IMR-90 (cell line): ENCODE measurements around the gene FGGY. TPM values are rescaled to one million over a fixed set of nuclear protein-coding genes. Genes with fewer than 3 reads are reported as not detected.

Experiments used
- ATAC-seq: fragments of 200-7000 bp; cut with Tn5 transposase; 2 replicates; pipeline ENCODE4 v1.9.1; 2020; ENCODE audit warnings: low read depth, mild to moderate bottlenecking, moderate library complexity
- BruUV-seq: library from RNA; stranded (reverse); fragments of 400-500 nt; replicated peaks from 2 replicates; lab custom pipeline; 2021; lab: Mats Ljungman, UMichigan
- CTCF ChIA-PET: fragments of 300-600 bp; formaldehyde crosslinking; extraction: SDS; loops from one replicate; lab custom pipeline; 2021; ENCODE audit warnings: antibody characterized with exemption; lab: Yijun Ruan, JAX
- POLR2A ChIA-PET: fragments of 300-600 bp; sonication (Branson Sonifier 250); formaldehyde crosslinking; loops from one replicate; lab custom pipeline; 2022; ENCODE audit warnings: antibody characterized with exemption; ENCODE audit not compliant: unreplicated experiment; lab: Charles Lee
- DNase-seq: peaks from one replicate; pipeline ENCODE4 v3.0.0; 2013
- H2AFZ ChIP-seq: replicated peaks from 2 replicates; pipeline ENCODE3; 2013; ENCODE audit warnings: low read length, mild to moderate bottlenecking; ENCODE audit not compliant: poor library complexity
- H2AK5ac ChIP-seq: 2 replicates; pipeline ENCODE4 v1.6.1; 2013; ENCODE audit warnings: low read depth, low read length, inconsistent platforms
- H2AK9ac ChIP-seq: replicated peaks from 2 replicates; pipeline ENCODE3; 2013; ENCODE audit warnings: mild to moderate bottlenecking, low read depth, low read length, moderate library complexity; ENCODE audit not compliant: poor library complexity
- H2BK120ac ChIP-seq: 2 replicates; pipeline ENCODE4 v1.6.1; 2013; ENCODE audit warnings: low read depth, low read length, inconsistent platforms
- H2BK15ac ChIP-seq: 3 replicates; pipeline ENCODE4 v1.6.1; 2013; ENCODE audit warnings: low read depth, low read length, inconsistent platforms
- H2BK20ac ChIP-seq: 2 replicates; pipeline ENCODE4 v1.6.1; 2013; ENCODE audit warnings: low read depth, mild to moderate bottlenecking, inconsistent platforms, low read length, moderate library complexity
- H2BK5ac ChIP-seq: 2 replicates; pipeline ENCODE4 v1.6.1; 2013; ENCODE audit warnings: mild to moderate bottlenecking, low read depth, low read length, inconsistent platforms; ENCODE audit not compliant: poor library complexity, severe bottlenecking
- H3K14ac ChIP-seq: replicated peaks from 2 replicates; pipeline ENCODE4 v1.6.1; 2013; ENCODE audit warnings: low read depth, low read length, inconsistent platforms
- H3K18ac ChIP-seq: 2 replicates; pipeline ENCODE4 v1.6.1; 2013; ENCODE audit warnings: low read depth, low read length, control low read depth
- H3K23ac ChIP-seq: 2 replicates; pipeline ENCODE4 v1.6.1; 2013; ENCODE audit warnings: low read depth, low read length, inconsistent platforms
- H3K27ac ChIP-seq: 2 replicates; pipeline ENCODE4 v1.5.1; 2013; ENCODE audit warnings: mild to moderate bottlenecking, control low read depth, low read length; ENCODE audit not compliant: insufficient read depth
- H3K27me3 ChIP-seq: 2 replicates; pipeline ENCODE4 v1.6.1; 2013; ENCODE audit warnings: low read length; ENCODE audit not compliant: control insufficient read depth, insufficient read depth
- H3K36me3 ChIP-seq: 2 replicates; pipeline ENCODE4 v1.6.1; 2013; ENCODE audit warnings: low read length, mixed read lengths; ENCODE audit not compliant: control insufficient read depth, insufficient read depth
- H3K4ac ChIP-seq: 2 replicates; pipeline ENCODE4 v1.6.1; 2013; ENCODE audit warnings: low read depth, low read length, inconsistent platforms
- H3K4me1 ChIP-seq: 2 replicates; pipeline ENCODE4 v1.6.1; 2013; ENCODE audit warnings: low read length, mixed read lengths; ENCODE audit not compliant: control insufficient read depth, insufficient read depth
- H3K4me2 ChIP-seq: 2 replicates; pipeline ENCODE4 v1.6.1; 2013; ENCODE audit warnings: low read depth, mild to moderate bottlenecking, control low read depth, low read length, moderate library complexity
- H3K4me3 ChIP-seq: 2 replicates; pipeline ENCODE4 v1.5.1; 2013; ENCODE audit warnings: low read depth, mild to moderate bottlenecking, control low read depth, low read length, moderate library complexity; ENCODE audit not compliant: insufficient read depth
- H3K56ac ChIP-seq: 2 replicates; pipeline ENCODE4 v1.6.1; 2013; ENCODE audit warnings: low read length, inconsistent platforms; ENCODE audit not compliant: insufficient read depth; ENCODE audit errors: extremely low read depth
- H3K79me1 ChIP-seq, 2 experiments: 2 replicates each; pipeline ENCODE4 v1.6.1; 2013; ENCODE audit warnings: low read length in 2 of 2, inconsistent platforms in 1 of 2, low read depth in 1 of 2
- H3K9ac ChIP-seq: 2 replicates; pipeline ENCODE4 v1.6.1; 2013; ENCODE audit warnings: low read depth, low read length, control low read depth
- H3K9me1 ChIP-seq: 2 replicates; pipeline ENCODE4 v1.6.1; 2013; ENCODE audit warnings: low read length, inconsistent platforms; ENCODE audit not compliant: insufficient read depth
- H3K9me3 ChIP-seq: 2 replicates; pipeline ENCODE4 v1.6.1; 2013; ENCODE audit warnings: low read length; ENCODE audit not compliant: control insufficient read depth, insufficient read depth
- H4K20me1 ChIP-seq: 2 replicates; pipeline ENCODE4 v1.6.1; 2013; ENCODE audit warnings: low read length, inconsistent platforms; ENCODE audit not compliant: insufficient read depth
- H4K5ac ChIP-seq: 2 replicates; pipeline ENCODE4 v1.6.1; 2013; ENCODE audit warnings: mild to moderate bottlenecking, low read depth, low read length, control low read depth
- H4K8ac ChIP-seq, 2 experiments: 2 replicates each; pipeline ENCODE4 v1.6.1; 2013; ENCODE audit warnings: low read depth in 2 of 2, low read length in 2 of 2, control low read depth in 1 of 2, inconsistent platforms in 1 of 2
- H4K91ac ChIP-seq: 2 replicates; pipeline ENCODE4 v1.6.1; 2013; ENCODE audit warnings: low read depth, low read length, inconsistent platforms; ENCODE audit not compliant: insufficient read depth
- BHLHE40 ChIP-seq: fragments of 150-350 bp; IDR thresholded peaks from 2 replicates; pipeline ENCODE4 v1.6.1; 2016; ENCODE audit warnings: mild to moderate bottlenecking, low read depth, low read length
- CEBPB ChIP-seq: IDR thresholded peaks from 2 replicates; pipeline ENCODE4 v1.6.1; 2012; ENCODE audit warnings: low read depth, low read length, improper control_type of control experiment
- CHD1 ChIP-seq: IDR thresholded peaks from 2 replicates; pipeline ENCODE4 v1.6.1; 2012; ENCODE audit warnings: low read depth, low read length, improper control_type of control experiment
- CTCF ChIP-seq: conservative IDR thresholded peaks from 2 replicates; pipeline ENCODE4 v1.5.1; 2012; ENCODE audit warnings: mild to moderate bottlenecking, low read depth, low read length, improper control_type of control experiment
- ELK1 ChIP-seq: fragments of 150-350 bp; IDR thresholded peaks from 2 replicates; pipeline ENCODE4 v1.6.1; 2016; ENCODE audit warnings: low read depth, mild to moderate bottlenecking, low read length, moderate library complexity, borderline replicate concordance
- FOS ChIP-seq: fragments of 150-350 bp; IDR thresholded peaks from 2 replicates; pipeline ENCODE4 v1.6.1; 2016; ENCODE audit warnings: low read depth, low read length
- MAFK ChIP-seq: IDR thresholded peaks from 2 replicates; pipeline ENCODE4 v1.6.1; 2012; ENCODE audit warnings: low read depth, low read length, improper control_type of control experiment
- MAZ ChIP-seq: IDR thresholded peaks from 2 replicates; pipeline ENCODE4 v1.6.1; 2012; ENCODE audit warnings: low read depth, mild to moderate bottlenecking, low read length, improper control_type of control experiment, moderate library complexity, borderline replicate concordance
- MXI1 ChIP-seq: IDR thresholded peaks from 2 replicates; pipeline ENCODE4 v1.6.1; 2012; ENCODE audit warnings: low read depth, mild to moderate bottlenecking, low read length, moderate library complexity, borderline replicate concordance
- NFE2L2 ChIP-seq: fragments of 150-350 bp; IDR thresholded peaks from 2 replicates; pipeline ENCODE4 v1.6.1; 2016; ENCODE audit warnings: low read depth, mild to moderate bottlenecking, low read length
- POLR2A ChIP-seq: IDR thresholded peaks from 2 replicates; pipeline ENCODE4 v1.6.1; 2012; ENCODE audit warnings: mild to moderate bottlenecking, low read depth, low read length
- RAD21 ChIP-seq: IDR thresholded peaks from 2 replicates; pipeline ENCODE4 v1.6.1; 2012; ENCODE audit warnings: low read length, improper control_type of control experiment
- RCOR1 ChIP-seq: IDR thresholded peaks from 2 replicates; pipeline ENCODE4 v1.6.1; 2012; ENCODE audit warnings: mild to moderate bottlenecking, low read length, improper control_type of control experiment; ENCODE audit not compliant: insufficient replicate concordance
- RFX5 ChIP-seq: IDR thresholded peaks from 2 replicates; pipeline ENCODE4 v1.8.0; 2012; ENCODE audit warnings: low read depth, mild to moderate bottlenecking, low read length, moderate library complexity
- SMC3 ChIP-seq: fragments of 150-350 bp; IDR thresholded peaks from 2 replicates; pipeline ENCODE4 v1.6.1; 2016; ENCODE audit warnings: low read depth, mild to moderate bottlenecking, antibody characterized with exemption, low read length, moderate library complexity
- USF2 ChIP-seq: fragments of 150-350 bp; IDR thresholded peaks from 2 replicates; pipeline ENCODE4 v1.6.1; 2017; ENCODE audit warnings: mild to moderate bottlenecking, antibody characterized with exemption, low read length, low read depth
- WGBS, 2 experiments: methylation state at CpG; one replicate each; pipeline versions ENCODE4 v1.1.5 to v1.1.7; 2013; ENCODE audit warnings: missing lambda C conversion rate in 2 of 2; ENCODE audit not compliant: insufficient read length in 1 of 2; ENCODE audit errors: extremely low coverage in 2 of 2; 5-methylcytosine and 5-hydroxymethylcytosine counted together
- dilution Hi-C: fragments of 300-500 bp; cut with HindIII; formaldehyde crosslinking; loops from one replicate; pipeline ENCODE4 v1.14.3; 2018; ENCODE audit warnings: low sequenced_read_pairs; ENCODE audit not compliant: unreplicated experiment
- in situ Hi-C: fragments of 300-500 bp; cut with MboI; formaldehyde crosslinking; loops from 3 replicates; pipeline ENCODE4 v1.14.3; 2019; ENCODE audit warnings: low sequenced_read_pairs, inconsistent platforms, mixed read lengths
- intact Hi-C: fragments of 100-400 bp; cut with micrococcal nuclease; formaldehyde crosslinking; loops from 2 replicates; pipeline ENCODE4 v1.10.0; 2022
- polyA plus RNA-seq, 3 experiments: library from polyadenylated mRNA; depleted of rRNA; stranded (reverse); fragments of >200 nt; gene quantifications; 2 replicates each; pipeline ENCODE4 v1.2.3, GENCODE V29; 2012; ENCODE audit warnings: low replicate concordance in 1 of 3
- total RNA-seq: library from RNA; depleted of rRNA; stranded (reverse); fragments of >200 nt; gene quantifications from 2 replicates; pipeline ENCODE4 v1.2.3, GENCODE V29; 2012

The FGGY gene
- total and polyA plus RNA-seq, 2 of the 4 experiments (the other 2 are of a cell fraction): 5.6 to 14.0 TPM

GRCh38 chr1:59635097-59635496 is 338.2 kb downstream of the FGGY start:
- no peak overlapping the region for H3K23ac ChIP-seq
- peaks cover 4% of the 10 kb centered on the region; the same call in 1 of the 2 replicates for H3K9me1 ChIP-seq
- H3K27ac ChIP-seq: no peak overlapping the region
- in situ Hi-C loops (no loop called here), dilution Hi-C loops (no loop called here), intact Hi-C loops (loop anchor here (5.0 kb wide), 1 partner anchor 42 kb away; no protein-coding TSS in a partner anchor)
- no peak overlapping the region for H2BK5ac ChIP-seq
- no peak overlapping the region for H2AK9ac ChIP-seq
- no peak overlapping the region for H3K4me3 ChIP-seq
- ChIA-PET CTCF (no interaction called here), POLR2A (no interaction called here)
- H2AFZ ChIP-seq: no peak overlapping the region
- H4K20me1 ChIP-seq: no peaks in the 10 kb centered on the region
- no peaks in the 10 kb centered on the region for H3K36me3 ChIP-seq
- H4K8ac ChIP-seq: no peak overlapping the region
- H3K9ac ChIP-seq: no peak overlapping the region
- no peak overlapping the region for H4K91ac ChIP-seq
- no peaks in the 10 kb centered on the region for H3K27me3 ChIP-seq
- H2AK5ac ChIP-seq: no peak overlapping the region
- H3K79me1 ChIP-seq: no peaks in the 10 kb centered on the region
- no peak for TF ChIP-seq MAFK
- TF ChIP-seq CEBPB: no peak
- TF ChIP-seq FOS: no peak
- no peak for TF ChIP-seq POLR2A
- TF ChIP-seq USF2: no peak
- no peak for TF ChIP-seq RFX5
- no peak for TF ChIP-seq ELK1
- TF ChIP-seq BHLHE40: no peak
- no peak for TF ChIP-seq CHD1
- TF ChIP-seq NFE2L2: no peak
- TF ChIP-seq RCOR1: no peak
- no peak for TF ChIP-seq MAZ
- TF ChIP-seq CTCF: no peak
- TF ChIP-seq RAD21: no peak
- no peak for TF ChIP-seq MXI1
- no peak for TF ChIP-seq SMC3
- no TSS peak for BruUV-seq
- H3K4me1 ChIP-seq: peaks cover 2% of the 10 kb centered on the region; the same call in 1 of the 2 replicates
- no CpG with 5 or more reads among the region's 2 CpGs for WGBS, 2 experiments
- H2BK120ac ChIP-seq: no peak overlapping the region
- no peak overlapping the region for H3K14ac ChIP-seq
- no peak for ATAC-seq
- H3K4me2 ChIP-seq: no peak overlapping the region
- peak; percentile 10 for DNase-seq
- no peak overlapping the region for H3K56ac ChIP-seq
- H4K5ac ChIP-seq: no peak overlapping the region
- no peak overlapping the region for H2BK20ac ChIP-seq
- H3K4ac ChIP-seq: no peak overlapping the region
- H2BK15ac ChIP-seq: no peak overlapping the region
- H3K9me3 ChIP-seq: no peaks in the 10 kb centered on the region
- H3K18ac ChIP-seq: no peak overlapping the region
